BLaER1 treated with 17β-estradiol and CSF1 and Interleukin-3, amounts not matched to agents 10 nM and 100 nM (cell line): ENCODE data around the gene ITPKB.
"Not testable (repeated sequence)": the region's sequence is repeated elsewhere in the genome, so short reads cannot be mapped to it uniquely, and the experiment has no call there.

ENCODE experiments used
- H3K27ac ChIP-seq, 11 experiments: shearing (Covaris generic); formaldehyde crosslinking; 2 replicates each; pipeline ENCODE4 v1.8.1; 2022
- H3K27me3 ChIP-seq, 11 experiments: shearing (Covaris generic); formaldehyde crosslinking; 2 replicates each; pipeline ENCODE4 v1.8.1; 2022
- H3K36me3 ChIP-seq, 11 experiments: shearing (Covaris generic); formaldehyde crosslinking; 2 replicates each; pipeline ENCODE4 v1.8.1; 2022
- H3K4me1 ChIP-seq, 10 experiments: shearing (Covaris generic); formaldehyde crosslinking; 2 replicates each; pipeline ENCODE4 v1.8.1; 2022
- H3K4me2 ChIP-seq, 11 experiments: shearing (Covaris generic); formaldehyde crosslinking; 2 replicates each; pipeline ENCODE4 v1.8.1; 2022
- H3K4me3 ChIP-seq, 10 experiments: shearing (Covaris generic); formaldehyde crosslinking; 2 replicates each; pipeline ENCODE4 v1.8.1; 2022
- H3K9ac ChIP-seq, 11 experiments: shearing (Covaris generic); formaldehyde crosslinking; 2 replicates each; pipeline ENCODE4 v1.8.1; 2022
- H3K9me3 ChIP-seq, 11 experiments: shearing (Covaris generic); formaldehyde crosslinking; replicated peaks in 1 of 11; 2 replicates each; pipeline ENCODE4 v1.8.1; 2022
- H4K20me1 ChIP-seq, 11 experiments: shearing (Covaris generic); formaldehyde crosslinking; 2 replicates each; pipeline ENCODE4 v1.8.1; 2022
- Cebpa-rat ChIP-seq, 11 experiments: shearing (Covaris generic); IDR thresholded peaks; 2 replicates each; pipeline ENCODE4 v1.8.1; 2022

ITPKB gene

DNA sequence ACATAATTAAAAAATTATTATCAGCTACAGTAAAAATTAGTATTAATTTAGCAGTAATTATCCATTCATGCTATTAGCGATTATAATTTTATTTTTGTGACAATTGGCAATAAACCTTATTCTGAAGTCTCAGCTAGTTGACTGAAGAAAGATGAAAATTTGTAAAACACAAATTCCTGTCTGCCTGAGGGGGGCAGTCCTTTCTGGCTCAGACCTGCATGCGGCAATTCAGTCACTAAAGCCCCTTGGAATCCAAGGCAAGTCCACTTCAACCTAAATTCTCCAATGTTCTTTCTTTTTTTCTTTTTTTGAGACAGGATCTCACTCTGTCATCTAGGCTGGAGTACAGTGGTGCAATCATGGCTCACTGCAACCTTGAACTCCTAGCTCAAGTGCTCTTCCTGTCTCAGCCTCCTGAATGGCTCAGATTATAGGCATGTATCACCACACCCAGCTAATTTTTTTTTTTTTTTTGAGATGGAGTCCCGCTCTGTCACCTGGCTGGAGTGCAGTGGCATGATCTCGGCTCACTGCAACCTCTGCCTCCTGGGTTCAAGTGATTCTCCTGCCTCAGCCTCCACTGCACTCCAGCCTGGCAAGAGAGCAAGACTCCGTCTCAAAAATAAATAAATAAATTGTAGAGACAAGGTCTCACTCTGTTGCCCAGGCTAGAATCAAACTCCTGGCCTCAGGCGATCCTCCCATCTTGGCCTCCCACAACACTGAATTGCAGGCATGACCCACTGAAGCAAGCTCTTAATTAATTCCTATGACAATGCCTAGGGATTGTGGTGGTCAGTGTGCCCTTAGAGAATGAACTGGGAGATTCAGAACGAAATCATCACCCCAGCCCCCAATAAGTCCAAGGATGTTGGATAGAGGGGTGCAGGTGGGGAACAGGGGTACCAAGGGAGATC is 24.2 kb upstream of the ITPKB start:
- Histone ChIP-seq H3K27me3 (no peaks in the 10 kb centered on the region), H3K9me3 (no peaks in the 10 kb centered on the region), H3K4me1 (peaks cover 0 to 11% (median 8%) of the 10 kb centered on the region in 10 experiments; a peak in 9 of 20 replicates), H3K9ac (no peak overlapping the region), H3K4me2 (peak overlapping the region in 2 of 11 experiments; percentile 45 to 52; a peak in 3 of 22 replicates), H4K20me1 (no peaks in the 10 kb centered on the region), H3K36me3 (no peaks in the 10 kb centered on the region), H3K4me3 (no peak overlapping the region), H3K27ac (no peak overlapping the region)
- TF ChIP-seq Cebpa-rat (IDR thresholded peaks at IDR 0.05), result no peak

DNA sequence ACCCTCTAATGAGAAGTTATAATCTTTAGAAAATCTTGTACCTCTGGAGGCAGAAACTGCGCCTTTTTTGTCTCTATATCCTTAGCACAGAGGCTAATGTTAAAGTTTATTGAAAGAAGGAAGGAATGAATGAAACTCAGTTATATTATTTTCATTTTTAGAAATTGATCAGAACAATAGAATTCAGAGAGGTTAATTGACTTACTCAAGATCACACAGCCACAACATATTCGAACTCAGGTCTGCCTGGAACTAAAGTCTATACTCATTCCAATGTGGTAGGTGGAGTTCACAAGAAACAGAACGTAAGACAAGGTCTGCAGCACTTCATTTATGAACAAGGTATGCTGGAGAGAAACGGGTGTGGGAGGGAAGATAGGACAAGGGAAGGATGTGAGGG is 23.0 kb upstream of the ITPKB start:
- Histone ChIP-seq H4K20me1 (no peaks in the 10 kb centered on the region), H3K4me1 (peaks cover 0 to 11% (median 8%) of the 10 kb centered on the region in 10 experiments; a peak in 9 of 20 replicates), H3K9me3 (no peaks in the 10 kb centered on the region), H3K27me3 (no peaks in the 10 kb centered on the region), H3K36me3 (no peaks in the 10 kb centered on the region), H3K9ac (no peak overlapping the region), H3K27ac (no peak overlapping the region), H3K4me2 (no peak overlapping the region), H3K4me3 (no peak overlapping the region)
- no peak for TF ChIP-seq Cebpa-rat (IDR thresholded peaks at IDR 0.05)

DNA sequence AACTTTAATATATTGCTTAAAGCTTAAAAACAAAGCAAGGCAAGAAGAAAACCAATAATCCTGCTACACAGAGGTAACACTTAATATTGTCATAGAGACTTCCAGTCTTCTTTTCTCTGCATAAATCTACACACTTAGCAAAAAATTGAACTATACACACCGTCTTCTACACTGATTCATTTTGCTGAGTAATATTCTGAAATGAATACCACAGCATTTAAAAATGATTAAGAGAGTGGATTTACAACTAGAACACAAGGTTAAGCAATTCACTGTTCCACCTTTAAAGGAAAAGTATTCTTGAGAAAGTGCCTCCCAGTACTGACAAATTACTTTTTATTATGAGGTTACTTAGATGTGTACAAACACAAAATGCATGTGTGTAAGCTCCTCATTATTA is 22.2 kb upstream of the ITPKB start:
- Histone ChIP-seq H3K4me1 (peaks cover 0 to 11% (median 8%) of the 10 kb centered on the region in 10 experiments; a peak in 9 of 20 replicates), H3K9me3 (peaks cover 0 to 3% (median 1%) of the 10 kb centered on the region in 11 experiments; a peak in 6 of 22 replicates), H3K4me2 (no peak overlapping the region), H3K27ac (no peak overlapping the region), H3K9ac (no peak overlapping the region), H4K20me1 (no peaks in the 10 kb centered on the region), H3K27me3 (no peaks in the 10 kb centered on the region), H3K36me3 (no peaks in the 10 kb centered on the region), H3K4me3 (no peak overlapping the region)
- TF ChIP-seq Cebpa-rat (IDR thresholded peaks at IDR 0.05), result no peak

DNA sequence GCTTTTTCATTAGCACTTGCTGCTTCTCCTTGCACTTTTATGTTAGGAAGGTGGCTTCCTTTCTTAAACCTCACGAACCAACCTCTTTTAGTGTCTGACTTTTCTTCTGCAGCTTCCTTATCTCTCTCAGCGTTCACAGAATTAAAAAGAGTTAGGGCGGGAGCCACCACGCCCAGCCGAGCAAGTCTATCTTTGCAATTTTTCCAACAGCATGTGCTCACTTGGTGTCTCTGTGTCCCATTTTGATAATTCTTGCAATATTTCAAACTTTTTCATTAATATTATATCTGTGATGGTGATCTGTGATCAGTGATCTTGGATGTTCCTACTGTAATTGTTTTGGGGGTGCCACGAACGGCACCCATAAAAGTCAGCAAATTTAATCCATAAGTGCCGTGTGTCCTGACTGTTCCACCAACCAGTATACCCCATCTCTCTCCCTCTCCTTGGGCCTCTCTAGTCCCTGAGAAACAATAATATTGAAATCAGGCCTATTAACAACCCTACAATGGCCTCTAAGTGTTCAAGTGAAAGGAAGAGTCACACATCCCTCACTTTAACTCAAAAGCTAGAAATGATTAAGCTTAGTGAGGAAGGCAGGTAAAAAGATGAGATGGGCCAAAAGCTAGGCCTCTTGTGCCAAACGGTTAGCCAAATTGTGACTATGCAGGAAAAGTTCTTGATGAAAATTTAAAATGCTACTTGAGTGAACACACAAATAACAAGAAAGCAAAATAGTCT is 15.9 kb upstream of the ITPKB start:
- TF ChIP-seq Cebpa-rat (IDR thresholded peaks at IDR 0.05), result no peak
- H3K4me1 ChIP-seq, result peaks cover 0 to 6% (median 0%) of the 10 kb centered on the region in 10 experiments; a peak in 7 of 20 replicates
- H3K4me2 ChIP-seq, result no peak overlapping the region

DNA sequence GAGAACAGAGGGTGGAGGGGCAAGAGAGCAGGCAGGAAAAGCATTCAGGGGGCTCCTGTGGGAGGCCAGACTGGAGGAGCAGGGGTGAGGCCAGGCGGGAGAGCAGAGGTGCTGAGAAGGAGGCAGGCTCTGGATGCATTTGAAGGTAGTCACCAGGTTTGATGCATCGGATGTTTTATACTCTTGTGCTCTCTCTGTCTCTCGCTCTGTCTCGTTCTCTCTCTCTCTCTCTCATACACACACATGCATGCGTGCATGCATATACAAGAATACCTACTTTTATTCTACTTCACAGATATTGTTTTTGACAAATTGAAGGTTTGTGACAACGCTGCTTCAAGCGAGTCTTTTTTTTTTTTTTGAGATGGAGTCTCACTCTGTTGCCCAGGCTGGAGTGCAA is 15.0 kb upstream of the ITPKB start:
- TF ChIP-seq Cebpa-rat (IDR thresholded peaks at IDR 0.05), result no peak

More for the DNA sequence above, 15.9 kb upstream of the ITPKB start:
- Histone ChIP-seq H3K4me3 (no peak overlapping the region), H3K9me3 (peaks cover 0 to 9% (median 6%) of the 10 kb centered on the region in 11 experiments; a peak in 7 of 22 replicates), H4K20me1 (no peaks in the 10 kb centered on the region), H3K27ac (no peak overlapping the region), H3K36me3 (no peaks in the 10 kb centered on the region), H3K9ac (no peak overlapping the region), H3K27me3 (no peaks in the 10 kb centered on the region)

DNA sequence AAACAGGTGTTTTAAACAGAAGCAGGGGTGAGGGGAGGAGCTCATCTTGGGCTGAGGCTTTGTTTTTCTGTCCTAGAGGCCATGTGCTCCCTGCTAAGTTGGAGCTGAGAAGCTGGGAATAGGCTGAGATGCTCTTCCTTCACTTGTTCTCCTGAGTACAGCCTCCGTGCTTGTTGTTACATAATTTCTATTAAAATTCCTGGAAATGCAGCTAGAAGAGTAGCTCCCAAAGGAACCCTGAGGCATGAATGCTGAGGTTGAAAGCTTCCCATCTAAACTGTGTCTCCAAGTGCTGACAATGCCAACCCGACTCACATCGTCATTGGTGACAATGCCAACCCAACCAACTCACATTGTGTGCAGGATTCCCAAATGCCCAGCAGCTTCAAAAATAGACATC is 12.6 kb upstream of the ITPKB start:
- Histone ChIP-seq H3K27me3 (no peaks in the 10 kb centered on the region), H3K4me1 (peaks cover 0 to 18% (median 10%) of the 10 kb centered on the region in 10 experiments; a peak in 16 of 20 replicates), H3K36me3 (no peaks in the 10 kb centered on the region), H3K4me2 (no peak overlapping the region), H4K20me1 (no peaks in the 10 kb centered on the region), H3K27ac (no peak overlapping the region), H3K9me3 (peaks cover 0 to 9% (median 6%) of the 10 kb centered on the region in 11 experiments; a peak in 7 of 22 replicates), H3K4me3 (no peak overlapping the region), H3K9ac (no peak overlapping the region)
- no peak for TF ChIP-seq Cebpa-rat (IDR thresholded peaks at IDR 0.05)

More for the DNA sequence above, 15.0 kb upstream of the ITPKB start:
- Histone ChIP-seq H3K4me1 (peaks cover 0 to 15% (median 8%) of the 10 kb centered on the region in 10 experiments; a peak in 16 of 20 replicates), H3K9me3 (peaks cover 0 to 9% (median 6%) of the 10 kb centered on the region in 11 experiments; a peak in 7 of 22 replicates), H4K20me1 (no peaks in the 10 kb centered on the region), H3K4me3 (no peak overlapping the region), H3K27me3 (no peaks in the 10 kb centered on the region), H3K9ac (no peak overlapping the region), H3K36me3 (no peaks in the 10 kb centered on the region), H3K4me2 (no peak overlapping the region), H3K27ac (no peak overlapping the region)

DNA sequence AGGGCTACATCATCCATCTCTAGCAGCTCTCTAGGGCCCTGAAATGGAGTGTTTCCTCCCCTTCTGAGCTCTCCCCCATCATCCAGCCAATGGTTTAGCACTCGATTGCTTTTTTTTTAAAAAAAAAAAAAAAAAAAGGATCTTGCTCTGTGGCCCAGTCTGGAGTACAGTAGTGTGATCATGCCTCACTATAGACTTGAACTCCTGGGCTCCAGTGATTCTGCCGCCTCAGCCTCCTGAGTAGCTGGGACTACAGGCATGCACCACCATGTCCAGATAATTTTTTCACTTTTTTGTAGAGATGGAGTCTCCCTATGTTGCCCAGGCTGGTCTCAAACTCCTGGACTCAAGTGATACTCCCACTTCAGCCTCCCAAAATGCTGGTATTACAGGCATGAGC is 12.1 kb upstream of the ITPKB start:
- H3K27ac ChIP-seq, result no peak overlapping the region
- H3K4me3 ChIP-seq, result no peak overlapping the region
- H3K9me3 ChIP-seq, result peaks cover 0 to 6% (median 3%) of the 10 kb centered on the region in 11 experiments; a peak in 7 of 22 replicates
- TF ChIP-seq Cebpa-rat (IDR thresholded peaks at IDR 0.05), result no peak
- no peak overlapping the region for H3K9ac ChIP-seq
- H3K4me2 ChIP-seq, result no peak overlapping the region
- H3K27me3 ChIP-seq, result no peaks in the 10 kb centered on the region
- H4K20me1 ChIP-seq, result no peaks in the 10 kb centered on the region
- H3K36me3 ChIP-seq, result no peaks in the 10 kb centered on the region
- peaks cover 0 to 18% (median 10%) of the 10 kb centered on the region in 10 experiments; a peak in 16 of 20 replicates for H3K4me1 ChIP-seq

DNA sequence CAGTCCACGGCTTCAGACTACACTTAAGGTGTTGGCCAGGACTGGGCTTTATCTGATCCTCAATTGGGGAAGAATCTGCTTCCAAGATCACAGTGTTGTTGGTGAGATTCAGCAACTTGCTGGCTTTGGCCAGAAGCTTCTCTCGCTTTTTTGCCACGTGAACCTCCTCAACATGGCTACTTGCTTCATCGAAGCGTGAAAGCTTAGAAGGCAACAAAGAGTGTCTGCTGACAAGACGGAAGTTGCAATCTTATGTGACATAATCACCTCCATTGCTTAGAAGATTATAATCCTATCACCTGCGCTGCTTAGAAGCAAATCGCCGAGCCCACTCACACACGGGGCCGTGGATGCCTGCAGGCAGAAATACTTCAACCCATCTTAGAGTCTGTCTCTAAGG is 10.4 kb upstream of the ITPKB start:
- peaks cover 0 to 18% (median 10%) of the 10 kb centered on the region in 10 experiments; a peak in 16 of 20 replicates for H3K4me1 ChIP-seq
- no peaks in the 10 kb centered on the region for H3K36me3 ChIP-seq
- no peak overlapping the region for H3K9ac ChIP-seq
- no peak overlapping the region for H3K4me3 ChIP-seq
- 0 out of 22 replicates have a peak, but pooled peaks cover 0 to under 1% (median 0%) of the 10 kb centered on the region in 11 experiments for H3K9me3 ChIP-seq
- peak overlapping the region in 9 of 11 experiments; percentile 9 to 60 (median 37); a peak in 16 of 22 replicates for H3K4me2 ChIP-seq
- 0 out of 22 replicates have a peak, but pooled peaks of 1 of the 11 experiments have one; percentile 16 for TF ChIP-seq Cebpa-rat (IDR thresholded peaks at IDR 0.05)
- H3K27ac ChIP-seq, result peak overlapping the region in 5 of 11 experiments; percentile 15 to 42 (median 25); a peak in 5 of 22 replicates
- H3K27me3 ChIP-seq, result no peaks in the 10 kb centered on the region
- H4K20me1 ChIP-seq, result no peaks in the 10 kb centered on the region

DNA sequence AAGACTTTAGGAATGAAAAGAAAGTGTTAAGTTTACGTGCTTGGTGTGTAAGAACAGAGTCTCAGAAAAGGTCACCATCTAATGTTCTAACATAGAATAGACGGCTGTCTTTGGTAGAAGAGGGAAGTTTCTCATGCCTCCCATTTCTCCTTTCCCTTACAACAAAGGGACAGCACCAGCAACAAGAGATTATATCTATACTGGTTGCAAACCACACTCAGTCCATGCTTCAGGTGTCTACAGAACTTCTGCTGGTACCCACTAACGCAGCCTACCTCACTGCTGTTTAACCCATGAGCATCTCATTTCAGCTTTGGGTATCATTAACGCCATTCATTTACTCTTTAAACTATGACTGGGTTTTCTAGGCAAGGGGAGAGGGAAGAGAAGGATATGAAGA is 9.2 kb upstream of the ITPKB start:
- peaks cover 0 to 15% (median 10%) of the 10 kb centered on the region in 10 experiments; a peak in 16 of 20 replicates for H3K4me1 ChIP-seq
- H4K20me1 ChIP-seq, result no peaks in the 10 kb centered on the region
- H3K4me2 ChIP-seq, result no peak overlapping the region
- no peaks in the 10 kb centered on the region for H3K27me3 ChIP-seq
- peaks cover 0 to 12% (median 7%) of the 10 kb centered on the region in 11 experiments; a peak in 15 of 22 replicates for H3K9me3 ChIP-seq
- no peaks in the 10 kb centered on the region for H3K36me3 ChIP-seq
- H3K9ac ChIP-seq, result no peak overlapping the region
- H3K27ac ChIP-seq, result no peak overlapping the region
- no peak overlapping the region for H3K4me3 ChIP-seq
- TF ChIP-seq Cebpa-rat (IDR thresholded peaks at IDR 0.05), result no peak

DNA sequence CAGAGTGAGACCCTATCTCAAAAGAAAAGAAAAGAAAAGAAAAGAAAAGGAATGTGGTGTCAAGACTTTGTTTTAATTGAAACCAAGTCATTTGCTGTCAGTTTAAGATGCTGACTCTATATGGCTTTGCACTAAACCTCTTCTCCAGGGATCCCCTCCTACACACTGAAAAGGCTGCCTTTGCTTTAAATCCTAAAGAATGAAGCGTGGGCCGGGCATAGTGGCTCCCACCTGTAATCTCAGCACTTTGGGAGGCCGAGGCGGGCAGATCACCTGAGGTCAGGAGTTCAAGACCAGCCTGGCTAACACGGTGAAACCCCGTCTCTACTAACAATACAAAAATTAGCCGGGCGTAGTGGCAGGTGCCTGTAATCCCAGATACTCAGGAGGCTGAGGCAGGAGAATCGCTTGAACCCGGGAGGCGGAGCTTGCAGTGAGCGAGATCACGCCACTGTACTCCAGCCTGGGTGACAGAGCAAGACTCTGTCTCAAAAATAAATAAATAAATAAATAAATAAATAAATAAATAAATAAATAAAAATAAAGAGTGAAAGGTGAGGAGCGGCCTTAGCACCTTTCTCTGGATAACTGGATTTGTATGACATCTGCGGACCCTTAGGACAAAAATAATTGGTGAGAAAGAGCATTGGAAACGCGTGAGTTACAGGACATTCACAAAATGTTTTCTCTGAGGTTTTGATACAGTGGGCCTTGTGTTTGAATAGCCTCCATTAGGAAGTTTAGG is 8.6 kb upstream of the ITPKB start:
- not testable (repeated sequence) for H3K4me2 ChIP-seq, H3K9ac ChIP-seq
- peaks cover 4 to 18% (median 13%) of the 10 kb centered on the region in 11 experiments for H3K9me3 ChIP-seq

More for the DNA sequence above, 8.6 kb upstream of the ITPKB start:
- not testable (repeated sequence) for H4K20me1 ChIP-seq, H3K36me3 ChIP-seq, H3K4me3 ChIP-seq, H3K27me3 ChIP-seq, H3K27ac ChIP-seq
- H3K4me1 ChIP-seq, result peaks cover 0 to 15% (median 10%) of the 10 kb centered on the region in 10 experiments; a peak in 16 of 20 replicates
